ENCODE measurements around the gene NINJ1.
A peak's percentile ranks its signal among the peaks of the same experiment; 100 is the strongest.

Gene NINJ1

DNA sequence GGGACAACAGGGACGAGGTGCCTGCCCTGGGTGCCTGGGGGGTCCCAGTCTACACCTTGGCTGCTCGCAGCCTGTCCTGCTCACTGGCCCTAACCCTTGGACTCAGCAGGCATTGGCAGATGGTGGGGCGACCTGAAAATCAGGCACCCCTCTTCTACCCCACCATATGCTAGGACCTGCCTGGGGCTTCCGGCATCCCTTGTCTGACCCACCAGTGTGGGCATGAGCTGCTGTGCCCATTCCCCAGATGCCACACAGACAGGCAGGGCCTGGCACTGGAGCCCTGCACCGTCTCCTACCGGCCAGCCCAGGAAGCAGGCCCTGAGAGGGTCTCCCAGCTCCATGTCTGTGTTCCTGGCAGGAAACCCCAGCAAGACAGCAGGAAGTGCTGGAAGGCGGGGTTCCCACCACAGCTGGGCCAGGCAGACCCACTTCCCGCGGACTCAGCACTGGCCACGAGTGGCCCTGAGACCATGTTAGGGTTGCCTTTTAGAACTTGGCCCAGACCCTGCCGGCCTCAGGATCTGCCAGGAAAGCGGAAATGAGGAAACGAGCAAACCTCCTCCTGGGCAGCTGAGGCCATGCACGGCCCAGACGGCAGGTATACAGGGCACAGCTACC lies 3.1 kb downstream of the NINJ1 start:
- DNase-seq, result peak; percentile 31

DNA sequence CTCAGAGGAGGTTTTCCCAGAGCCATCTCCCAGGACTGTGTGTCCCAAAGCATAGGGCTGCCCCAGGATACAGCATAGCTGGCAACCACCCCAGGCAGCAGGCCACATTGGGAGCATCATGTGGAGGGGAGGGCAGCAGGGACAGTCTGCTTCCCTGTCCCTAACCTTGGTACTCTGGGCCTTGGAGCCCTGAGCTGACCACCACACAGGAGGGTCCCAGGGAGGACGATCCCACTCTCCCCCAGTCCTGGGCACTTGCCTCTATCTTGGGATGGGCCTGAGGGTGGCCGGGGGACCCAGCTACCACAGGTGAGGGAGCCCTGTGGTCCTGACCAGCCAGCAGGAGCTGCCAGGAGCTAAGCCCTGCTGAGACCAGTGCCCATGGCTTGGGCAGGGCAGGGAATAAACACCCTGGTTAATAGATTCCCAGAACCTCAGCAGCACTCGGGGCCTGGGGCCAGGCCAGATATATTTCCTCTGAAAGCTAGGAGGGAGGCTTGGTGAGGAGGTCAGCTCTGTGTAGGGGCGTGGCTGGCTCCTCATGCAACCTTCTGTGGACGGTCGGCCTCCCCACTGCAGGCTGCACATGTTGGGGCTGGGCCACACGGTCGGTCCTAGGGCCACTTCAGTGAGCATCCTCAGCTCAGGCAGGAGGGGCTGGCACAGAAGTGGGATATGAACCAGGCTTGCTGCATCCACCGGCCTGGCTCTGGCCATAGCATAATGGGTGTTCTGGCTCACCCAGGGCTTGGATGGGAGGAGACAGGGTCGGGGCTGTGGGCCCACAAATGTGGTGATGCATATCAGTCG lies 4.2 kb downstream of the NINJ1 start:
- no peak for DNase-seq
- Histone ChIP-seq H3K23ac (ENCODE audit: low read length in 2 of 2) (no peak overlapping the region), H3K27ac (ENCODE audit: low read length, poor library complexity, severe bottlenecking) (no peak overlapping the region), H2AFZ (ENCODE audit: low read depth, low read length) (no peak overlapping the region), H2BK15ac (ENCODE audit: low read depth, poor library complexity, severe bottlenecking) (peak overlapping the region; percentile 35), H2BK12ac (ENCODE audit: low read length in 2 of 2) (peak overlapping the region in 1 of 2 experiments; percentile 42), H4K91ac (ENCODE audit: low read length) (no peak overlapping the region), H3K4ac (ENCODE audit: low read depth in 1 of 2, low read length in 2 of 2) (peak overlapping the region in 1 of 2 experiments; percentile 16), H2BK5ac (ENCODE audit: low read depth, low read length, poor library complexity, severe bottlenecking) (no peak overlapping the region), H3K14ac (ENCODE audit: low read length in 2 of 2) (peak overlapping the region in 1 of 2 experiments; percentile 64), H3K9me3 (ENCODE audit: control insufficient read depth, low read length) (no peaks in the 10 kb centered on the region), H3K4me3 (ENCODE audit: insufficient read depth in 1 of 2, low read depth in 1 of 2, low read length in 2 of 2) (no peak overlapping the region), H3K4me1 (ENCODE audit: control insufficient read depth, insufficient read depth, low read depth, low read length) (peaks cover 75% of the 10 kb centered on the region), H3K36me3 (ENCODE audit: control insufficient read depth in 1 of 2, insufficient read depth in 2 of 2, low read depth in 1 of 2, low read length in 2 of 2) (peaks cover 6 to 17% of the 10 kb centered on the region in 2 experiments), H2BK120ac (ENCODE audit: low read depth, low read length) (no peak overlapping the region), H3K27me3 (ENCODE audit: control insufficient read depth in 1 of 2, insufficient read depth in 1 of 2, low read length in 2 of 2) (no peaks in the 10 kb centered on the region), H3K9ac (ENCODE audit: low read length) (no peak overlapping the region), H4K8ac (ENCODE audit: low read length) (no peak overlapping the region), H3K79me1 (replicated peaks; ENCODE audit: low read length, poor library complexity, severe bottlenecking) (peaks cover 35% of the 10 kb centered on the region), H2AK5ac (ENCODE audit: low read length, severe bottlenecking) (no peak overlapping the region), H3K18ac (ENCODE audit: low read depth in 1 of 2, low read length in 2 of 2) (no peak overlapping the region), H3K4me2 (ENCODE audit: low read length, poor library complexity, severe bottlenecking) (no peak overlapping the region)
- 91% methylated on average over 9 of the region's 11 CpGs for WGBS

More for the DNA sequence above, 3.1 kb downstream of the NINJ1 start:
- Histone ChIP-seq H2BK5ac (ENCODE audit: low read depth, low read length, poor library complexity, severe bottlenecking) (no peak overlapping the region), H2AFZ (ENCODE audit: low read depth, low read length) (no peak overlapping the region), H3K4ac (ENCODE audit: low read depth in 1 of 2, low read length in 2 of 2) (no peak overlapping the region), H3K9ac (ENCODE audit: low read length) (peak overlapping the region; percentile 23), H3K23ac (ENCODE audit: low read length in 2 of 2) (no peak overlapping the region), H3K9me3 (ENCODE audit: control insufficient read depth, low read length) (no peaks in the 10 kb centered on the region), H3K18ac (ENCODE audit: low read depth in 1 of 2, low read length in 2 of 2) (peak overlapping the region in 1 of 2 experiments; percentile 9), H2BK12ac (ENCODE audit: low read length in 2 of 2) (peak overlapping the region; percentile 3 to 18), H4K91ac (ENCODE audit: low read length) (peak overlapping the region; percentile 37), H3K27ac (ENCODE audit: low read length, poor library complexity, severe bottlenecking) (no peak overlapping the region), H3K14ac (ENCODE audit: low read length in 2 of 2) (peak overlapping the region in 1 of 2 experiments; percentile 47), H4K8ac (ENCODE audit: low read length) (peak overlapping the region; percentile 37), H3K79me1 (replicated peaks; ENCODE audit: low read length, poor library complexity, severe bottlenecking) (peaks cover 29% of the 10 kb centered on the region), H3K4me1 (ENCODE audit: control insufficient read depth, insufficient read depth, low read depth, low read length) (peaks cover 78% of the 10 kb centered on the region), H3K36me3 (ENCODE audit: control insufficient read depth in 1 of 2, insufficient read depth in 2 of 2, low read depth in 1 of 2, low read length in 2 of 2) (peaks cover 0 to 10% of the 10 kb centered on the region in 2 experiments), H2BK15ac (ENCODE audit: low read depth, poor library complexity, severe bottlenecking) (no peak overlapping the region), H2AK5ac (ENCODE audit: low read length, severe bottlenecking) (no peak overlapping the region), H3K4me3 (ENCODE audit: insufficient read depth in 1 of 2, low read depth in 1 of 2, low read length in 2 of 2) (no peak overlapping the region), H3K27me3 (ENCODE audit: control insufficient read depth in 1 of 2, insufficient read depth in 1 of 2, low read length in 2 of 2) (no peaks in the 10 kb centered on the region), H3K4me2 (ENCODE audit: low read length, poor library complexity, severe bottlenecking) (no peak overlapping the region), H2BK120ac (ENCODE audit: low read depth, low read length) (no peak overlapping the region)
- WGBS, result 82% methylated on average over 15 of the region's 15 CpGs

DNA sequence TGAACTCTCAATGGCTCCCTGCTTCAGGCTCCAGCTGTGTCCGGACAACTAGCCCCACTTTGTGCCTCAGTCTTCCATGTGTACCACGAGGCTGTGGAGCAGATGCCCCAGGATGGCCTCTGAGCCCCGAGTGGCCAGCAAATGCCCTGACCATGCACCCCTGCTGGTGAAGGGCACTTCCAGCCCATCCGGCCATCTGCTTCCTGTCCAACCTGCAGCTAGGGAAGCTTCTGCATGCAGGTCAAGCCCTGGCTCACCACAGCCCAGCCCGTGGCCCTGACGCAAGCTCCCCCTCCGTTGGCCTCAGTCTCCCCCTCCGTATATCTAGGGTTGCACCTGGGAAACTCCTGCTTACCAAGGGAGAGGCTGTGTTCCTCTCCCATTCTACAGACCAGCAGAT lies 4.8 kb downstream of the NINJ1 start:
- H3K27me3 ChIP-seq (ENCODE audit: control insufficient read depth in 1 of 2, insufficient read depth in 1 of 2, low read length in 2 of 2), result no peaks in the 10 kb centered on the region

DNA sequence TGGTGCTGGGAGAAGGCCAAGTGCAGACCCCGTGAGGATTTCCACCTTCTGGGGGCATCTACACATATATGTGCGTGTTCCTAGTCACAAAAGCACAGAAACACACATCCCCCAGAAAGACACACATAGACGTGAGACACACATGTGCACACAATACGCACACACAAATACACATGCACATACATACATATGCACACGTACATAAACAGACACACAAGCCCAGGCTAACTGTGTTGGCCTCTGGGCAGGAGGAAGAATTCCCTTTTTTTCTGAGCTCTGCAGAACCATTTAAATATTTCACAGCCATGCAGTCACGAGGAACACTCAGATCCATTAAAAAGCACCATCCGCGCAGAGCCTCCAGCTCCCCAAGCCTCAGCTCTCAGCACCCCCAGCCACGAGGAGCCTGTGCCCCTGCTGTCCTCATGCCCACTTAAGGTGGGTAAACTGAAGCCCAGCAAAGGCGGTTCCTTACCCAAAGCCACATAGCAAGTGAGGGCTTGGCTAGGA lies 5.3 kb downstream of the NINJ1 start:
- H3K27me3 ChIP-seq (ENCODE audit: control insufficient read depth in 1 of 2, insufficient read depth in 1 of 2, low read length in 2 of 2), result no peaks in the 10 kb centered on the region
- H3K9me3 ChIP-seq (ENCODE audit: control insufficient read depth, low read length), result no peaks in the 10 kb centered on the region
- H2AK5ac ChIP-seq (ENCODE audit: low read length, severe bottlenecking), result no peak overlapping the region
- H3K9ac ChIP-seq (ENCODE audit: low read length), result no peak overlapping the region
- H3K4me1 ChIP-seq (ENCODE audit: control insufficient read depth, insufficient read depth, low read depth, low read length), result peaks cover 70% of the 10 kb centered on the region
- H3K4me2 ChIP-seq (ENCODE audit: low read length, poor library complexity, severe bottlenecking), result no peak overlapping the region
- no peak overlapping the region for H2BK12ac ChIP-seq (ENCODE audit: low read length in 2 of 2)
- peak overlapping the region in 1 of 2 experiments; percentile 28 for H3K18ac ChIP-seq (ENCODE audit: low read depth in 1 of 2, low read length in 2 of 2)
- no peak overlapping the region for H2AFZ ChIP-seq (ENCODE audit: low read depth, low read length)
- H3K79me1 ChIP-seq (replicated peaks; ENCODE audit: low read length, poor library complexity, severe bottlenecking), result peaks cover 37% of the 10 kb centered on the region
- H3K4ac ChIP-seq (ENCODE audit: low read depth in 1 of 2, low read length in 2 of 2), result no peak overlapping the region
- H3K4me3 ChIP-seq (ENCODE audit: insufficient read depth in 1 of 2, low read depth in 1 of 2, low read length in 2 of 2), result no peak overlapping the region
- no peak for DNase-seq
- no peak overlapping the region for H3K27ac ChIP-seq (ENCODE audit: low read length, poor library complexity, severe bottlenecking)
- no peak overlapping the region for H2BK5ac ChIP-seq (ENCODE audit: low read depth, low read length, poor library complexity, severe bottlenecking)
- H3K23ac ChIP-seq (ENCODE audit: low read length in 2 of 2), result no peak overlapping the region
- H2BK120ac ChIP-seq (ENCODE audit: low read depth, low read length), result no peak overlapping the region
- WGBS, result 90% methylated on average over 10 of the region's 10 CpGs
- peak overlapping the region; percentile 6 for H4K8ac ChIP-seq (ENCODE audit: low read length)
- no peak overlapping the region for H3K14ac ChIP-seq (ENCODE audit: low read length in 2 of 2)
- no peak overlapping the region for H2BK15ac ChIP-seq (ENCODE audit: low read depth, poor library complexity, severe bottlenecking)
- peak overlapping the region; percentile 73 for H4K91ac ChIP-seq (ENCODE audit: low read length)
- peaks cover 13 to 27% of the 10 kb centered on the region in 2 experiments for H3K36me3 ChIP-seq (ENCODE audit: control insufficient read depth in 1 of 2, insufficient read depth in 2 of 2, low read depth in 1 of 2, low read length in 2 of 2)

More for the DNA sequence above, 4.8 kb downstream of the NINJ1 start:
- Histone ChIP-seq H3K36me3 (ENCODE audit: control insufficient read depth in 1 of 2, insufficient read depth in 2 of 2, low read depth in 1 of 2, low read length in 2 of 2) (peaks cover 9 to 22% of the 10 kb centered on the region in 2 experiments), H4K8ac (ENCODE audit: low read length) (peak overlapping the region; percentile 6), H2BK12ac (ENCODE audit: low read length in 2 of 2) (no peak overlapping the region), H2AK5ac (ENCODE audit: low read length, severe bottlenecking) (no peak overlapping the region), H2BK15ac (ENCODE audit: low read depth, poor library complexity, severe bottlenecking) (no peak overlapping the region), H3K27ac (ENCODE audit: low read length, poor library complexity, severe bottlenecking) (no peak overlapping the region), H2BK120ac (ENCODE audit: low read depth, low read length) (no peak overlapping the region), H3K4me3 (ENCODE audit: insufficient read depth in 1 of 2, low read depth in 1 of 2, low read length in 2 of 2) (no peak overlapping the region), H2BK5ac (ENCODE audit: low read depth, low read length, poor library complexity, severe bottlenecking) (no peak overlapping the region), H2AFZ (ENCODE audit: low read depth, low read length) (no peak overlapping the region), H3K18ac (ENCODE audit: low read depth in 1 of 2, low read length in 2 of 2) (no peak overlapping the region), H3K14ac (ENCODE audit: low read length in 2 of 2) (no peak overlapping the region), H3K79me1 (replicated peaks; ENCODE audit: low read length, poor library complexity, severe bottlenecking) (peaks cover 37% of the 10 kb centered on the region), H3K9me3 (ENCODE audit: control insufficient read depth, low read length) (no peaks in the 10 kb centered on the region), H3K4ac (ENCODE audit: low read depth in 1 of 2, low read length in 2 of 2) (no peak overlapping the region), H3K23ac (ENCODE audit: low read length in 2 of 2) (no peak overlapping the region), H3K9ac (ENCODE audit: low read length) (no peak overlapping the region), H3K4me1 (ENCODE audit: control insufficient read depth, insufficient read depth, low read depth, low read length) (peaks cover 70% of the 10 kb centered on the region), H4K91ac (ENCODE audit: low read length) (peak overlapping the region; percentile 5), H3K4me2 (ENCODE audit: low read length, poor library complexity, severe bottlenecking) (no peak overlapping the region)
- no peak for DNase-seq
- 81% methylated on average over 8 of the region's 8 CpGs for WGBS
